K562 (cell line): Measurements from ENCODE around the gene DNAH17. TPM values are rescaled to one million over a fixed set of nuclear protein-coding genes. Genes with fewer than 3 reads are reported as not detected.

Experiments
- ARID1B ChIP-seq: fragments of 450-650 bp; IDR thresholded peaks from 2 replicates; pipeline ENCODE4 v1.6.1; 2016; ENCODE audit warnings: antibody characterized with exemption, mild to moderate bottlenecking, inconsistent platforms
- CEBPB ChIP-seq: fragments of 450-650 bp; IDR thresholded peaks from 2 replicates; pipeline ENCODE4 v1.6.1; 2016; ENCODE audit warnings: missing genetic modification characterization, missing compliant biosample characterization
- CEBPG ChIP-seq, 3 experiments: fragments of 200-800 bp in 1 of 3; sonication (Bioruptor generic) in 1 of 3; sonication (generic) in 1 of 3; formaldehyde crosslinking in 1 of 3; IDR thresholded peaks in 2 of 3; conservative IDR thresholded peaks in 1 of 3; 2 replicates each; pipeline versions ENCODE4 v1.6.1 to v1.8.0; 2016 to 2022; ENCODE audit warnings: missing compliant biosample characterization in 2 of 3, missing genetic modification characterization in 2 of 3, mild to moderate bottlenecking in 1 of 3, missing genetic modification reagents in 1 of 3
- CREB5 ChIP-seq: fragments of 250-450 bp; sonication (Bioruptor Pico); IDR thresholded peaks from 2 replicates; pipeline ENCODE4 v1.5.0; 2020; ENCODE audit warnings: mild to moderate bottlenecking
- CSDE1 ChIP-seq, 2 experiments: fragments of 450-650 bp; IDR thresholded peaks; 2 replicates each; pipeline ENCODE4 v1.6.1; 2016; ENCODE audit warnings: mild to moderate bottlenecking in 1 of 2
- DACH1 ChIP-seq: fragments of 450-650 bp; IDR thresholded peaks from 2 replicates; pipeline ENCODE4 v1.6.1; 2018; ENCODE audit not compliant: partially characterized antibody
- EGR1 ChIP-seq: fragments of 450-650 bp; conservative IDR thresholded peaks from 2 replicates; pipeline ENCODE4 v1.6.1; 2017; ENCODE audit warnings: mild to moderate bottlenecking
- HDAC2 ChIP-seq: fragments of 450-650 bp; IDR thresholded peaks from 2 replicates; pipeline ENCODE4 v1.6.1; 2016; ENCODE audit warnings: mild to moderate bottlenecking
- MAZ ChIP-seq, 2 experiments: fragments of 450-650 bp in 1 of 2; sonication (generic) in 1 of 2; formaldehyde crosslinking; IDR thresholded peaks in 1 of 2; conservative IDR thresholded peaks in 1 of 2; 2 replicates each; pipeline versions ENCODE4 v1.4.0 to v1.5.0; 2020; ENCODE audit warnings: mild to moderate bottlenecking in 1 of 2, missing genetic modification reagents in 1 of 2
- MXD1 ChIP-seq: fragments of 250-450 bp; sonication (Bioruptor Pico); IDR thresholded peaks from 2 replicates; pipeline ENCODE4 v1.8.0; 2021; ENCODE audit warnings: borderline replicate concordance, mild to moderate bottlenecking, moderate library complexity; ENCODE audit not compliant: poor library complexity, severe bottlenecking
- NFYB ChIP-seq: IDR thresholded peaks from 2 replicates; pipeline ENCODE4 v1.6.1; 2011; ENCODE audit warnings: mild to moderate bottlenecking, moderate library complexity; ENCODE audit not compliant: insufficient read length; ENCODE audit errors: extremely low read depth
- RAD51 ChIP-seq: fragments of 450-650 bp; IDR thresholded peaks from 2 replicates; pipeline ENCODE4 v1.7.1; 2016; ENCODE audit warnings: low read depth, mild to moderate bottlenecking, borderline replicate concordance
- RBM17 ChIP-seq: fragments of 200-400 bp; formaldehyde crosslinking; IDR thresholded peaks from 2 replicates; pipeline ENCODE4 v1.6.1; 2017; ENCODE audit warnings: low read depth, mild to moderate bottlenecking, low read length, borderline replicate concordance
- RFX1 ChIP-seq: fragments of 450-650 bp; IDR thresholded peaks from 2 replicates; pipeline ENCODE4 v1.6.1; 2016; ENCODE audit warnings: mild to moderate bottlenecking, moderate library complexity
- SMARCC2 ChIP-seq: fragments of 450-650 bp; IDR thresholded peaks from 2 replicates; pipeline ENCODE4 v1.6.1; 2017; ENCODE audit warnings: antibody characterized with exemption, moderate library complexity, mild to moderate bottlenecking, low read depth
- SP1 ChIP-seq: sonication (generic); formaldehyde crosslinking; IDR thresholded peaks from 2 replicates; pipeline ENCODE4 v1.8.1; 2022; ENCODE audit warnings: mild to moderate bottlenecking, missing genetic modification reagents
- TARDBP ChIP-seq: fragments of 450-650 bp; IDR thresholded peaks from 2 replicates; pipeline ENCODE4 v1.6.1; 2016
- TRIM24 ChIP-seq, 2 experiments: fragments of 450-650 bp; IDR thresholded peaks; 2 replicates each; pipeline ENCODE4 v1.6.1; 2016
- ZNF165 ChIP-seq: fragments of 250-450 bp; sonication (Bioruptor Pico); IDR thresholded peaks from 2 replicates; pipeline ENCODE4 v1.4.0; 2020; ENCODE audit warnings: borderline replicate concordance
- ZNF175 ChIP-seq: fragments of 200-800 bp; sonication (Bioruptor generic); IDR thresholded peaks from 2 replicates; pipeline ENCODE4 v1.6.1; 2016; ENCODE audit warnings: low read depth, mild to moderate bottlenecking, missing genetic modification characterization, missing compliant biosample characterization
- ZNF280A ChIP-seq: fragments of 450-650 bp; IDR thresholded peaks from 2 replicates; pipeline ENCODE4 v1.6.1; 2018; ENCODE audit warnings: mild to moderate bottlenecking, low read depth; ENCODE audit not compliant: partially characterized antibody
- ZNF445 ChIP-seq: fragments of 250-450 bp; sonication (Bioruptor Pico); IDR thresholded peaks from 2 replicates; pipeline ENCODE4 v1.4.0; 2020; ENCODE audit warnings: low read depth, mild to moderate bottlenecking, moderate library complexity
- ZNF740 ChIP-seq, 3 experiments: fragments of 200-800 bp in 1 of 3; sonication (Bioruptor generic) in 1 of 3; sonication (generic) in 1 of 3; formaldehyde crosslinking in 1 of 3; IDR thresholded peaks; 2 replicates each; pipeline versions ENCODE4 v1.6.1 to v1.8.0; 2016 to 2022; ENCODE audit warnings: mild to moderate bottlenecking in 2 of 3, missing compliant biosample characterization in 2 of 3, missing genetic modification characterization in 2 of 3, missing genetic modification reagents in 1 of 3
- polyA plus RNA-seq, 8 experiments: library from polyadenylated mRNA; depleted of rRNA in 4 of 8; stranded (reverse) in 5 of 8; unstranded in 3 of 8; fragments of >200 nt; fragmentation: Nextera tagmentation in 2 of 8; fragmentation: Illumina TruSeq in 1 of 8; extraction: Ambion mirVana in 2 of 8; extraction: Trizol in 1 of 8; gene quantifications; 2 replicates each; pipeline versions ENCODE4 v1.2.1 to v1.2.3, GENCODE V29; 2011 to 2014; ENCODE audit warnings: inconsistent platforms in 1 of 8, missing spikeins in 1 of 8
- total RNA-seq, 7 experiments: library from RNA; depleted of rRNA in 6 of 7; stranded (reverse); fragments of >200 nt in 6 of 7; fragmentation: Illumina TruSeq in 2 of 7; extraction: Trizol in 2 of 7; gene quantifications; 2 replicates each; pipeline versions ENCODE4 v1.2.1 to v1.2.3, GENCODE V29; 2011 to 2021; ENCODE audit warnings: low replicate concordance in 1 of 7

The DNAH17 gene
- total and polyA plus RNA-seq, 9 of the 15 experiments (the other 6 are each of a cell fraction or from before 2014, with no cell fraction given), result under 0.01 to 0.06 (median 0.03) TPM; not detected in 5

GRCh38 chr17:78558181-78558850, 18.9 kb downstream of the DNAH17 start (continued):
- TF ChIP-seq ZNF280A (no peak), TARDBP (peak; percentile 100), NFYB (no peak), RAD51 (0 out of 2 replicates have a peak, but pooled peaks have one; percentile 25), MAZ (CRISPR knock-in tag; conservative IDR thresholded peaks at IDR 0.05 in 1 of 2, IDR thresholded peaks at IDR 0.05 in 1 of 2) (no peak), CSDE1 (IDR thresholded peaks at IDR 0.05) (peak in 1 of 2 experiments; percentile 91; a peak in 2 of 4 replicates), ZNF445 (CRISPR knock-in tag) (no peak), ZNF165 (no peak), TRIM24 (IDR thresholded peaks at IDR 0.05) (peak; percentile 87 to 96), ARID1B (peak; percentile 33; the same call in 1 of the 2 replicates), MXD1 (CRISPR knock-in tag) (no peak), SMARCC2 (peak; percentile 48; the same call in 1 of the 2 replicates), CREB5 (CRISPR knock-in tag) (peak; percentile 40; the same call in 1 of the 2 replicates), DACH1 (no peak), HDAC2 (peak; percentile 71; the same call in 1 of the 2 replicates), RFX1 (no peak), EGR1 (peak; percentile 54), ZNF740 (CRISPR knock-in tag; IDR thresholded peaks at IDR 0.05) (0 out of 2 replicates have a peak, but pooled peaks have one; percentile 27), ZNF740 (tag; IDR thresholded peaks at IDR 0.05) (no peak), CEBPB (peak; percentile 78), RBM17 (no peak), CEBPG (CRISPR knock-in tag; IDR thresholded peaks at IDR 0.05) (peak; percentile 91), CEBPG (tag; conservative IDR thresholded peaks at IDR 0.05 in 1 of 2, IDR thresholded peaks at IDR 0.05 in 1 of 2) (peak; percentile 84 to 98), ZNF175 (peak; percentile 87), SP1 (CRISPR knock-in tag) (peak; percentile 91)
